Right lobe of liver (tissue), 6 donors: Measurements from ENCODE around the gene CELF4. TPM values are rescaled to one million over a fixed set of nuclear protein-coding genes. Genes with fewer than 3 reads are reported as not detected.

Experiments used
- ATAC-seq, 4 donors: fragments of 200-7000 bp; cut with Tn5 transposase; one replicate each; pipeline ENCODE4 v1.9.1; 2020; ENCODE audit warnings: mild to moderate bottlenecking in 4 of 4, moderate library complexity in 4 of 4
- DNase-seq, 3 donors: peaks; one replicate each; pipeline ENCODE4 v3.0.0-alpha.2; 2020
- H3K27ac ChIP-seq, 3 donors: fragments of 200-600 bp; one replicate each; pipeline ENCODE4 v1.8.0; 2022
- H3K27me3 ChIP-seq, 2 donors: fragments of 200-600 bp; one replicate each; pipeline ENCODE4 v1.8.0; 2022
- H3K36me3 ChIP-seq, 4 donors: fragments of 200-600 bp; sonication (generic) in 1 of 4; one replicate each; pipeline versions ENCODE4 v1.5.1 to v1.8.0; 2017 to 2022; ENCODE audit warnings: control low read depth in 1 of 4
- H3K4me1 ChIP-seq, 4 donors: fragments of 200-600 bp; sonication (generic) in 1 of 4; one replicate each; pipeline versions ENCODE4 v1.5.1 to v1.8.0; 2017 to 2022; ENCODE audit warnings: control low read depth in 1 of 4
- H3K4me3 ChIP-seq, 3 donors: fragments of 200-600 bp; one replicate each; pipeline ENCODE4 v1.8.0; 2022
- H3K9me3 ChIP-seq, 4 donors: fragments of 200-600 bp; sonication (generic) in 1 of 4; one replicate each; pipeline versions ENCODE4 v1.5.1 to v1.8.0; 2017 to 2022; ENCODE audit warnings: control low read depth in 1 of 4
- CTCF ChIP-seq, 4 donors: fragments of 200-600 bp in 3 of 4; fragments of 450-650 bp in 1 of 4; IDR thresholded peaks; one replicate each; pipeline versions ENCODE4 v1.5.1 to v1.8.0; 2016 to 2022; ENCODE audit warnings: antibody characterized with exemption in 4 of 4, mild to moderate bottlenecking in 2 of 4
- POLR2A ChIP-seq: fragments of 450-650 bp; IDR thresholded peaks from one replicate; pipeline ENCODE4 v1.6.1; 2017; ENCODE audit warnings: antibody characterized with exemption, mild to moderate bottlenecking
- WGBS: methylation state at CpG from one replicate; pipeline ENCODE4 v1.1.6; 2018; ENCODE audit warnings: low coverage, low lambda C conversion rate; ENCODE audit not compliant: insufficient coverage; ENCODE audit errors: missing lambda C conversion rate; 5-methylcytosine and 5-hydroxymethylcytosine counted together
- intact Hi-C, 2 donors: fragments of 100-400 bp; cut with DNase I; formaldehyde crosslinking; loops; one replicate each; pipeline versions ENCODE4 v1.11.2 to v1.14.1; 2022
- total RNA-seq, 6 experiments: library from RNA; depleted of rRNA in 2 of 6; stranded (reverse); fragments of >200 nt in 2 of 6; fragmentation: NEBNext Ultra II Directional in 3 of 6; extraction: Animal tissue kit (Norgen Biotek cat#: 25700) in 3 of 6; gene quantifications; one replicate each; pipeline versions ENCODE4 v1.1.0 to v1.2.4, GENCODE V29; 2016 to 2023
- donor health status: DM: no; HTN: yes; CAD: no.
- donor health status: DM: no; HTN: no; CAD: no.
- donor health status: DM: no; HTN: no; CAD: no.
- donor health status: DM: no; HTN: yes; CAD: no.
- donor health status: DM: no; HTN: yes; CAD: no.

The CELF4 gene
- total RNA-seq, 6 experiments from 2014 or later, result 0.06 TPM; not detected in 5

GRCh38 chr18:37538526-37539205 lies 26.9 kb downstream of the CELF4 start:
- 26% methylated on average over 13 of the region's 17 CpGs for WGBS
- H3K4me3 ChIP-seq, result no peak overlapping the region
- TF ChIP-seq CTCF (IDR thresholded peaks at IDR 0.05) (no peak), POLR2A (no peak)
- H3K4me1 ChIP-seq, result no peaks in the 10 kb centered on the region
- no peak for DNase-seq
- no peaks in the 10 kb centered on the region for H3K36me3 ChIP-seq
- ATAC-seq, result no peak
- no peak overlapping the region for H3K27ac ChIP-seq
- no peaks in the 10 kb centered on the region for H3K9me3 ChIP-seq
- peaks cover 0 to 12% of the 10 kb centered on the region in 2 donors for H3K27me3 ChIP-seq
- intact Hi-C loops, result loop anchor here (5.0 to 10.0 kb wide), 3 partner anchors 54 to 151 kb away; no protein-coding TSS in a partner anchor

- intact Hi-C loops, result loop anchor here (5.0 to 10.0 kb wide), 3 partner anchors 53 to 151 kb away; no protein-coding TSS in a partner anchor
- Histone ChIP-seq H3K27ac (no peak overlapping the region), H3K4me1 (no peaks in the 10 kb centered on the region), H3K4me3 (no peak overlapping the region), H3K36me3 (no peaks in the 10 kb centered on the region), H3K9me3 (no peaks in the 10 kb centered on the region), H3K27me3 (peaks cover 0 to 12% of the 10 kb centered on the region in 2 donors)
- peak; percentile 87 to 97 (median 93) for ATAC-seq
- peak; percentile 74 to 84 (median 81) for DNase-seq
- 7% methylated on average over 19 of the region's 23 CpGs for WGBS
- TF ChIP-seq POLR2A (no peak), CTCF (IDR thresholded peaks at IDR 0.05) (peak; percentile 77 to 83 (median 82))
These were observed 27.6 kb downstream of the CELF4 start for GRCh38 chr18:37537868-37538525.

GRCh38 chr18:37536656-37537055 lies 28.9 kb downstream of the CELF4 start:
- intact Hi-C loops, result loop anchor here (5.0 to 10.0 kb wide), 3 partner anchors 52 to 149 kb away; no protein-coding TSS in a partner anchor
- H3K4me1 ChIP-seq, result no peaks in the 10 kb centered on the region
- DNase-seq (no peak), ATAC-seq (no peak)
- H3K9me3 ChIP-seq, result no peaks in the 10 kb centered on the region
- TF ChIP-seq CTCF (IDR thresholded peaks at IDR 0.05) (no peak), POLR2A (no peak)
- no peaks in the 10 kb centered on the region for H3K36me3 ChIP-seq
- H3K27ac ChIP-seq, result no peak overlapping the region
- peaks cover 0 to 12% of the 10 kb centered on the region in 2 donors for H3K27me3 ChIP-seq
- H3K4me3 ChIP-seq, result no peak overlapping the region
- 40% methylated on average over 3 of the region's 9 CpGs for whole genome bisulfite sequencing

- Histone ChIP-seq H3K36me3 (no peaks in the 10 kb centered on the region), H3K27ac (no peak overlapping the region), H3K27me3 (peaks cover 0 to 12% of the 10 kb centered on the region in 2 donors), H3K4me3 (no peak overlapping the region), H3K9me3 (no peaks in the 10 kb centered on the region), H3K4me1 (no peaks in the 10 kb centered on the region)
- ATAC-seq (no peak), DNase-seq (no peak)
- TF ChIP-seq CTCF (IDR thresholded peaks at IDR 0.05) (no peak), POLR2A (no peak)
- WGBS, result 25% methylated on average over 3 of the region's 4 CpGs
- intact Hi-C loops, result loop anchor here (5.0 to 10.0 kb wide), 3 partner anchors 51 to 149 kb away; no protein-coding TSS in a partner anchor
These were observed 29.6 kb downstream of the CELF4 start for GRCh38 chr18:37535968-37536367.
